ENCODE results near the gene STIMATE. TPM values are rescaled to one million over a fixed set of nuclear protein-coding genes. Genes with fewer than 3 reads are reported as not detected.

Gene STIMATE
- total RNA-seq, 2 donors from 2014 or later: 7.6 to 10.3 TPM

DNA sequence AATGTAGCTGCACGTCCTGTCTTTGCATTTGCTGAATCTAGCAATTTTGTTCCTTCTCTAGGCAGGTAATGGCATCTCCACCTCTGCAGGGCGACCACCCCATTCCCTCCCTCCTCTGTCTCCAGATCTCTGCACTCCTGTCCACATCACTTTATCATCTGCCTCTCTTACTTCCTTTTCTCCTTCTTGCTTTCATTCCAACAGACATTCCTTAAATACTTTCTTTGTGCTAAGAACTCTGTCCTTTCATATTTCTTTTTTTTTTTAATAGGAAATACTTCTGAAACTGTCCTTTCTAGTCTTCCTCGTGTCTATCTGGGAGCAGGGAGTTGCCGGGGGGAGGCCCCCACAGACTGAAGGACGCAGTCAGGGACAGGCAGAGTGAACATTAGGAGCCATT, 95.5 kb downstream of the STIMATE start:
- no peak overlapping the region for H3K4me3 ChIP-seq

DNA sequence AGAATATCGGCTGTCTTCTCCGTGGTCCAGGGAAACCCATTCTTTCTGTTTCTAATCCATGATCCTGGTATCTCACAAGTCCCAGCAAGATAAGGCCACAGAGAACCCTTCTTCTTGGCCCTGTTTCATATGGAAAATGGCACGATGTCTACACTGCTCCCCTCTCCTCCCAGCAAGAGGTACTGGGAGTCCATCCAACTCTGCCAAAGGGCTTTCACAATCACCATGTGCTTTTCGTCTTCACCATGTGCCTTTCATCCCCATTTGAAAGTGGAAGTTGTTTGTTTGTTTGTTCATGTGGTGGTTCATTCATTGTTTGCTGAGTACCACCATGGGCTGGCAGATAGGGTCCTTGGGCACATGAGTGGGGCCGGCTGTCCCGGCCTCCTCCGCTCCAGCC, 97.3 kb downstream of the STIMATE start:
- H3K4me1 ChIP-seq: no peaks in the 10 kb centered on the region
- H3K4me3 ChIP-seq: no peak overlapping the region
- H3K27ac ChIP-seq: no peak overlapping the region
- no peaks in the 10 kb centered on the region for H3K9me3 ChIP-seq
- H3K27me3 ChIP-seq: no peaks in the 10 kb centered on the region
- DNase-seq (ENCODE audit: low spot score): no peak
- TF ChIP-seq, protein P1, sequence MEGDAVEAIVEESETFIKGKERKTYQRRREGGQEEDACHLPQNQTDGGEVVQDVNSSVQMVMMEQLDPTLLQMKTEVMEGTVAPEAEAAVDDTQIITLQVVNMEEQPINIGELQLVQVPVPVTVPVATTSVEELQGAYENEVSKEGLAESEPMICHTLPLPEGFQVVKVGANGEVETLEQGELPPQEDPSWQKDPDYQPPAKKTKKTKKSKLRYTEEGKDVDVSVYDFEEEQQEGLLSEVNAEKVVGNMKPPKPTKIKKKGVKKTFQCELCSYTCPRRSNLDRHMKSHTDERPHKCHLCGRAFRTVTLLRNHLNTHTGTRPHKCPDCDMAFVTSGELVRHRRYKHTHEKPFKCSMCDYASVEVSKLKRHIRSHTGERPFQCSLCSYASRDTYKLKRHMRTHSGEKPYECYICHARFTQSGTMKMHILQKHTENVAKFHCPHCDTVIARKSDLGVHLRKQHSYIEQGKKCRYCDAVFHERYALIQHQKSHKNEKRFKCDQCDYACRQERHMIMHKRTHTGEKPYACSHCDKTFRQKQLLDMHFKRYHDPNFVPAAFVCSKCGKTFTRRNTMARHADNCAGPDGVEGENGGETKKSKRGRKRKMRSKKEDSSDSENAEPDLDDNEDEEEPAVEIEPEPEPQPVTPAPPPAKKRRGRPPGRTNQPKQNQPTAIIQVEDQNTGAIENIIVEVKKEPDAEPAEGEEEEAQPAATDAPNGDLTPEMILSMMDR (IDR thresholded peaks at IDR 0.05): no peak
- no peaks in the 10 kb centered on the region for H3K36me3 ChIP-seq

More for the DNA sequence above, 95.5 kb downstream of the STIMATE start:
- H3K27me3 ChIP-seq: no peaks in the 10 kb centered on the region
- TF ChIP-seq, protein P1 (IDR thresholded peaks at IDR 0.05): no peak
- H3K27ac ChIP-seq: no peak overlapping the region
- H3K36me3 ChIP-seq: no peaks in the 10 kb centered on the region
- H3K4me1 ChIP-seq: no peaks in the 10 kb centered on the region
- DNase-seq (ENCODE audit: low spot score): no peak
- no peaks in the 10 kb centered on the region for H3K9me3 ChIP-seq

DNA sequence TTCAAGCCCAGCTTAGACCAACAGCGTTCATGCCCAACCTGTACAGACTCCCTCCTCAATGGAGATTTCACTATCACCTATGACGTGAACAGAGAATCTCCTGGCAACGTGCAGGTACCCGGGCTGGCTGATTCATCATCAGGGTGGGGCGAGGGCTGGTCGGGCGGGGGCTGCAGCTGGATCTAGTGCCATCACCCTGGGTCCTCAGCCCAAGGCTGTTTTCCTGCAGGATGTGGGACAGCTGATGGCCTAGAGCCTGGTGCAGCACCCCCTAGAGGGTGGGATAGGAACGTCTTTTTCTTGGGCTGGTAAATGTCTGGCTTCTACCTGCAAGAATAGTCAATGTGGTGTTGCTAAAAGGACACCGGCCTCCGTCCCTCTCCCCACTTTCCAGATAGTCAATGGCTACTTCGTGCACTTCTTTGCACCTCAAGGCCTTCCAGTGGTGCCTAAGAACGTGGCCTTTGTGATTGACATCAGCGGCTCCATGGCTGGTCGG, 98.3 kb downstream of the STIMATE start:
- TF ChIP-seq, protein P1 (IDR thresholded peaks at IDR 0.05): no peak
- DNase-seq (ENCODE audit: low spot score): no peak
- H3K27me3 ChIP-seq: no peaks in the 10 kb centered on the region

DNA sequence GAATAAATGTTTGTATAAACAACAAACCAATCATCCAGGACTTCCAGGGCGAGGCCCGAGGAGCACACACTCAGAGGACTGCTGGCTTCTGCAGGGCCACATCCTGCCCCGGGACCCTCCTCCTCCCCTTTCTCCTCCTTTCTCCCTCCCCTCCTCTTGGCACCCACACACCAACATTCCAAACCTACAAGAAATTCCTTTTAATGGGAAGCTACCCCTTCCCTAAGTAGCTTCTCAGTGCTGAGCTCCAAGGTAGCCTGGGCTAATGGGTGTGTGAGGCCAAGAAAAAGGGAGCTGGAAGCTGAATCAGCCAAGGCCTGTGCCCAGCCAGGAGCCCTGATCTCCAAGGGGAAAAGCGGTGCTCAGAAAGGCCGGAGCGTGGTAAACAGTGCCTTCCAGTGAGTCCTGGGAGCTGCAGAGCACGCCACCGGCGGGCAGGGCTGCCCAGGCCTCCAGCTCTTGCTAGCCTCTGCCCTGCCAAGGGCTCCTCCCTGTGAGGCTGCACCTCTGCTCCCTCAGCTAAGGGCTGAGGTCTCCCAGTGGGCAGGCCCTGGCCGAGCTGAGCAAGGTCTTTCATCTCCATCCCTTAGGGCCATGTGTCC, 98.9 kb downstream of the STIMATE start:
- no peaks in the 10 kb centered on the region for H3K36me3 ChIP-seq
- H3K9me3 ChIP-seq: no peaks in the 10 kb centered on the region
- H3K4me3 ChIP-seq: no peak overlapping the region
- no peak overlapping the region for H3K27ac ChIP-seq
- H3K4me1 ChIP-seq: no peaks in the 10 kb centered on the region
- H3K27me3 ChIP-seq: no peaks in the 10 kb centered on the region
- DNase-seq (ENCODE audit: low spot score): no peak
- TF ChIP-seq, protein P1 (IDR thresholded peaks at IDR 0.05): no peak

More for the DNA sequence above, 98.3 kb downstream of the STIMATE start:
- Histone ChIP-seq H3K9me3 (no peaks in the 10 kb centered on the region), H3K27ac (no peak overlapping the region), H3K4me3 (no peak overlapping the region), H3K4me1 (no peaks in the 10 kb centered on the region), H3K36me3 (no peaks in the 10 kb centered on the region)

DNA sequence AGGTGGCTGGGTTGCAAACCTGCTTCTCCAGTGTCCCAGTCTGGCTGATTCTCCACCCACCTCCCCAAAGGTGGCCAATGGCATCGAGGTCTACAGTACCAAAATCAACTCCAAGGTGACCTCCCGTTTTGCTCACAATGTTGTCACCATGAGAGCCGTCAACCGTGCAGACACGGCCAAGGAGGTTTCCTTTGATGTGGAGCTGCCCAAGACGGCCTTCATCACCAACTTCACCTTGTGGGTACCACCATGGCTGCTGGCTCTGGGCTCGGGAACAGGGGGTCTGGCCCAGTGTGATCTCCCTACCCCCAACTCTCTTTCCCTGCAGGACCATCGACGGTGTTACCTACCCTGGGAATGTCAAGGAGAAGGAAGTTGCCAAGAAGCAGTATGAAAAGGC, 100.9 kb downstream of the STIMATE start:
- Histone ChIP-seq H3K9me3 (no peaks in the 10 kb centered on the region), H3K4me3 (no peak overlapping the region), H3K27me3 (no peaks in the 10 kb centered on the region), H3K36me3 (no peaks in the 10 kb centered on the region), H3K4me1 (no peaks in the 10 kb centered on the region), H3K27ac (no peak overlapping the region)
- TF ChIP-seq, protein P1 (IDR thresholded peaks at IDR 0.05): no peak
- no peak for DNase-seq (ENCODE audit: low spot score)

Measured in right atrium auricular region (tissue), 2 donors.